Stimulated activated naive CD8-positive, alpha-beta T cell treated with anti-CD3 and anti-CD28 coated beads, Interleukin-15, amount 100 ng/mL, for 72 hours (primary cell): ENCODE data around the gene TBX20.
"Not testable (repeated sequence)": the region's sequence is repeated elsewhere in the genome, so short reads cannot be mapped to it uniquely, and the experiment has no call there.

Experiments
- ATAC-seq: fragments of 150-1000 bp; cut with Tn5 transposase; 2 replicates; pipeline ENCODE4 v1.10.0; 2021; ENCODE audit warnings: mild to moderate bottlenecking, moderate library complexity
- DNase-seq, 2 donors: peaks; one replicate each; pipeline ENCODE4 v3.0.0; 2021 to 2022
- H3K27ac Mint-ChIP-seq, 2 donors: one replicate each; pipeline ENCODE4 v1.8.0; 2022; ENCODE audit warnings: mild to moderate bottlenecking in 2 of 2, mixed read lengths in 2 of 2, moderate library complexity in 2 of 2
- H3K27me3 Mint-ChIP-seq: one replicate; pipeline ENCODE4 v1.8.0; 2022; ENCODE audit warnings: mixed read lengths
- H3K4me1 Mint-ChIP-seq: one replicate; pipeline ENCODE4 v1.8.0; 2022; ENCODE audit warnings: mild to moderate bottlenecking, mixed read lengths
- H3K4me3 Mint-ChIP-seq, 2 donors: one replicate each; pipeline ENCODE4 v1.8.0; 2022; ENCODE audit warnings: mild to moderate bottlenecking in 2 of 2, mixed read lengths in 2 of 2, moderate library complexity in 1 of 2
- H3K9me3 Mint-ChIP-seq, 2 donors: one replicate each; pipeline ENCODE4 v1.8.0; 2022; ENCODE audit warnings: mixed read lengths in 2 of 2

The TBX20 gene

DNA sequence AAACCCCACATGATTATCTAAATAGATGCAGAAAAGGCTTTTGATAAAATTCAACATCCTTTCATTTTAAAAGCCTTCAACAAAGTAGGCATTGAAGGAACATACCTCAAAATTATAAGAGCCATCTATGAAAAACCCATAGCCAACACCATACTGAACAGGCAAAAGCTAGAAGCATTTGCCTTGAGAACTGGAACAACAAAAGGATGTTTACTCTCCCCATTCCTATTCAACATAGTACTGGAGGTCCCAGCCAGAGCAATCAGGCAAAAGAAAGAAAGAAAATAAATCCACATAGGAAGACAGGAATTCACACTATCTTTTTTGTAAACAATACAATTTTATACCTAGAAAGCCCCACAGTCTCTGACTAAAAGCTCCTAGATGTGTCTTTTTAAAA, 86.2 kb downstream of the TBX20 start:
- peaks cover 15% of the 10 kb centered on the region for H3K27me3 Mint-ChIP-seq
- ATAC-seq, H3K4me3 Mint-ChIP-seq, H3K9me3 Mint-ChIP-seq, H3K4me1 Mint-ChIP-seq, H3K27ac Mint-ChIP-seq, DNase-seq: not testable (repeated sequence)

DNA sequence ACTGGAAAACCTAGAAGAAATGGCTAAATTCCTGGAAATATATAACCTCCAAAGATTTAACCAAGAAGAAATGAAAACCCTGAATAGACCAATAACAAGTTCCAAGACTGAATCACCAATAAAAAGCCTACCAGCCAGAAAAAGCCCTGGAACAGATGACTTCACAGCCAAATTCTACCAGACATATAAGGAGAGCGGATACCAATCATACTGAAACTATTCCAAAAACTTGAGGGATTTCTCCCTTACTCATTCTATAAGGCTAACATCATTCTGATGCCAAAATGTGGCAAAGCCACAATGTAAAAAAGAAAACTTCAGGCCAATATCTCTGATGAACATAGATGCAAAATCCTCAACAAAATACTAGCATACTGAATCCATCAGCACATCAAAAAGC, 86.7 kb downstream of the TBX20 start:
- not testable (repeated sequence) for H3K27ac Mint-ChIP-seq, H3K4me3 Mint-ChIP-seq, H3K9me3 Mint-ChIP-seq, DNase-seq, H3K4me1 Mint-ChIP-seq, ATAC-seq
- H3K27me3 Mint-ChIP-seq, result peaks cover 15% of the 10 kb centered on the region

DNA sequence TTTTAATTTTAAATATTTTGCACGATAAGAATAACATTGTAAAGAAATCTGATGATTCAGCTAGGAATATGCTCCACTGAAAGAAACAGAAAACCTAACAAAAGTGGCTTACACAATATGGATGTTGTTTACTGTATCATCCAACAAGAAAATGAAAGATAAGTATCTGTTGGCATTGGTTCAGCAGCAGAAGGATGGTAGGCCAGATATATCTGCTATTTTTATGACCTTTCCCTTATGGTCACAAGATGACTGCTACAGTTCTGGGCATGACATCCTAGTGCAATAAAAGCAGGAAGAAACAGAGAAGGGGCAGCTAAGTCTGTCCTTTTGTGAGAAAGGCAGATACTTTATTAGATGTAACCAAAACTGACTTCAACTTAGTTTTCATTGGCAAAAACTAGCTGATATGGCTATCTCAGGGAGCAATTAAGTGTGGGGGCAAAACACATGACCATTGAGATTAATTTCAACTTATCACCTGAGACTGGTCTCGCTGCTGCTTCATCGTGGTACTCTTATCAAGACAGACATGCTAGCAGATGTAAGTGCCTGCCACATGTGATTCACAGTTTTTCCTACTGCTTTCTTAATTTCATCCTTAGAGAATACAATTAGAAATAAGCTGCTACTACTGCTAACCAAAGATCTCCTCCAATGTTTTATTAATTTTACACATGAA, 92.7 kb downstream of the TBX20 start:
- H3K4me1 Mint-ChIP-seq, H3K4me3 Mint-ChIP-seq, H3K9me3 Mint-ChIP-seq, DNase-seq, H3K27me3 Mint-ChIP-seq, H3K27ac Mint-ChIP-seq, ATAC-seq: not testable (repeated sequence)
